ENCODE data around the gene ANKS1B. TPM values are rescaled to one million over a fixed set of nuclear protein-coding genes. Genes with fewer than 3 reads are reported as not detected.

The ANKS1B gene
- total and polyA plus RNA-seq, 9 donors: 1.4 to 5.6 (median 2.7) TPM

DNA sequence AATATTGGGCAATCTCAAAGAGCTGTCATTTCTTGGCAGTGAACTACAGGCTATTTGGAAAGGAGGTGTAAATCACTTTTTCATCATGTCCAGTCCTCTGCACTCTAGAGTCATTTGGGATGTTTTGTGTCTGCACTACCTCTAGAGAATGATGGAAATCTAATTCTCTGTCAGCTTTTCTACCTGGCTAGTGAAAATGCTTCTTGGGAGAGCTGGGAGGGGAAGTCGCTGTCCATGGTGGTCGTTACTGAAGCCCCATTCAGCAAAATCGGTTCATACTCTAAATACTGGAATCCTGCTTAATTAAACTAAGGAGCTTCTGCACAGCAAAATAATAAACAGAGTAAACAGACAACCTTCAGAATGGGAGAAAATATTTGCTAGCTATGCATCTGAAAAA, 1087.8 kb downstream of the ANKS1B start:
- peaks cover 22% of the 10 kb centered on the region for H3K27me3 ChIP-seq (ENCODE audit: control insufficient read depth, insufficient read depth, low read length)

GRCh38 chr12:98895086-98895651, 1089.6 kb downstream of the ANKS1B start:
- under 1% methylated on average over 51 of the region's 60 CpGs for WGBS (ENCODE audit: insufficient coverage)
- H3K4me1 ChIP-seq (ENCODE audit: control insufficient read depth, insufficient read depth, low read length): peaks cover 10% of the 10 kb centered on the region
- peaks cover 24% of the 10 kb centered on the region for H3K27me3 ChIP-seq (ENCODE audit: control insufficient read depth, insufficient read depth, low read length)
- no peak for DNase-seq
- H3K4me3 ChIP-seq (ENCODE audit: low read length): no peak overlapping the region
- H3K27ac ChIP-seq (ENCODE audit: low read length): no peak overlapping the region
- H3K36me3 ChIP-seq (ENCODE audit: control insufficient read depth, insufficient read depth, low read length): no peaks in the 10 kb centered on the region
- H3K9me3 ChIP-seq (replicated peaks; ENCODE audit: control insufficient read depth, low read depth, low read length): no peaks in the 10 kb centered on the region

More for the DNA sequence above, 1087.8 kb downstream of the ANKS1B start:
- WGBS (ENCODE audit: insufficient coverage): no CpG with 5 or more reads among the region's 3 CpGs
- no peaks in the 10 kb centered on the region for H3K36me3 ChIP-seq (ENCODE audit: control insufficient read depth, insufficient read depth, low read length)
- H3K4me1 ChIP-seq (ENCODE audit: control insufficient read depth, insufficient read depth, low read length): peaks cover 10% of the 10 kb centered on the region
- H3K4me3 ChIP-seq (ENCODE audit: low read length): no peak overlapping the region
- H3K9me3 ChIP-seq (replicated peaks; ENCODE audit: control insufficient read depth, low read depth, low read length): no peaks in the 10 kb centered on the region
- peak; percentile 25 for DNase-seq
- H3K27ac ChIP-seq (ENCODE audit: low read length): no peak overlapping the region

DNA sequence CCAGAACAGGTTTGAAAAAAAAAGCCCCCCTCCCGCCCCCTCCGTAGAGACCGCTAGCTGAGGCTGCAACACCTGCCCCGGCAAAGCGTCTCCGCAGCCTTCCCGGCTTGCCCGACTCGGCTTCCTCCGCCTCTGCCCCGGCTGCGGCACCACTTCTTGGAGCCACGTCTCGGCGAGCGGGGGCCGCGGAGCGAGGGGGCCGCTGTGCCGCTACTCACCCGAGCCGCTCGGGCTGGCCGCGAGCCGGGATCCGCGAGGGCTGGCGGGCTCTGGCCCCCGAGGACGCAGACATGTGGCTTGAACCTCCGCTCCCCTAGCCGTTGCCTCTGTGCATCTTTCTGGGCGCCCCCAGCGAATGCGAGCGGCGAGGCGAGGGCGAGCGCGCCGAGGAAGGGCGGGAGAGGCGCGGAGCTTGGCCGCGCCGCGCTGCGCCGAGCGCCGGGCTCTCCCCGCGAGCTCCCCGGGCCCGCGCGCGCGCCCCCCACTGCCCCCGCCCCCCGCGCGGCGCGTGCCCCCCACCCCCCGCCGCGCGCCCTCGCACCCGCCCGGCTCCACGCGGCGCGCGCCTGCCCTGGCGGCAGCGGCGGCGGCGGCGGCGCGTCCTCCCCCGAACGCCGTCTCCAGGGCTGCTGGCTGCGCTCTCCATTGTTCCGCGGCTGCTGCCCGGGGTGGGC, 1090.2 kb downstream of the ANKS1B start:
- H3K27ac ChIP-seq (ENCODE audit: low read length): no peak overlapping the region
- H3K9me3 ChIP-seq (replicated peaks; ENCODE audit: control insufficient read depth, low read depth, low read length): no peaks in the 10 kb centered on the region
- peaks cover 10% of the 10 kb centered on the region for H3K4me1 ChIP-seq (ENCODE audit: control insufficient read depth, insufficient read depth, low read length)
- H3K36me3 ChIP-seq (ENCODE audit: control insufficient read depth, insufficient read depth, low read length): no peaks in the 10 kb centered on the region
- H3K4me3 ChIP-seq (ENCODE audit: low read length): peak overlapping the region; percentile 16
- DNase-seq: peak; percentile 29
- WGBS (ENCODE audit: insufficient coverage): 0% methylated on average over 84 of the region's 96 CpGs
- H3K27me3 ChIP-seq (ENCODE audit: control insufficient read depth, insufficient read depth, low read length): peaks cover 24% of the 10 kb centered on the region

DNA sequence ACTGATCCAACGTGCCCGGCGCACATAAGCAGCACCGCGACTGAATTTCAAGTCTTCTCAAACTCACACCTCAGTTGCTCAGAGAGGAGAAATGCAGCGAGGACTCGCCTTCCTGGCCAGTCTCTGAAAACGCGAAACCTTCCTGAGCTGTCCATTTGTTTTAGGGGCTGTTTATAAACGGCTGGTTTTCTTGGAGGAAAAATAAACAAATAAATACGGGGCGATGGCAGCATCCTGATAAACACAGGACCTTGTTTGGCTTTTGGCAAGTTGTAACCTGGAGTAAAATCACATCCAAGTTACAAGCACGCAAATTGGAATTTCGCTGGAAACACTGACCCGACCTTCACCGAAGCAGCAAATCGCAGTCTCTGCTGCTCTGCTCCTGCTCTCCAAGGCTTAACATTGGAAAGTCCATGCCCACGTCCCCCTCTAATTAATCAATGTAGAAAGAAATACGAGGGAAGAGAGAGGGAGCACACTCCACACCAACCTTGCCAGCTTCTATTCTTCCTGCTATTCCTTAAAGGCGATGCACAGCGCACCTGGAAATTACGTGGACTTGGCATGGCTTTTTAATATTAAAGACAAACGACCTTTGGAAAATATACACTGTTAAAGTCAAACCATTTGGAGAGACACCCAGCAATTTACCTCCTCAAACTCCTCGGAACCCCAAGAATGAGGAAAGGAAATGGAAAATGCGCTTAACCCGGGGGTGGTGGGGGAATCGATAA, 1090.9 kb downstream of the ANKS1B start:
- Histone ChIP-seq H3K9me3 (replicated peaks; ENCODE audit: control insufficient read depth, low read depth, low read length) (no peaks in the 10 kb centered on the region), H3K4me1 (ENCODE audit: control insufficient read depth, insufficient read depth, low read length) (peaks cover 10% of the 10 kb centered on the region), H3K4me3 (ENCODE audit: low read length) (no peak overlapping the region), H3K36me3 (ENCODE audit: control insufficient read depth, insufficient read depth, low read length) (no peaks in the 10 kb centered on the region), H3K27ac (ENCODE audit: low read length) (no peak overlapping the region), H3K27me3 (ENCODE audit: control insufficient read depth, insufficient read depth, low read length) (peaks cover 26% of the 10 kb centered on the region)
- 4% methylated on average over 9 of the region's 27 CpGs for WGBS (ENCODE audit: insufficient coverage)
- DNase-seq: peak; percentile 4

DNA sequence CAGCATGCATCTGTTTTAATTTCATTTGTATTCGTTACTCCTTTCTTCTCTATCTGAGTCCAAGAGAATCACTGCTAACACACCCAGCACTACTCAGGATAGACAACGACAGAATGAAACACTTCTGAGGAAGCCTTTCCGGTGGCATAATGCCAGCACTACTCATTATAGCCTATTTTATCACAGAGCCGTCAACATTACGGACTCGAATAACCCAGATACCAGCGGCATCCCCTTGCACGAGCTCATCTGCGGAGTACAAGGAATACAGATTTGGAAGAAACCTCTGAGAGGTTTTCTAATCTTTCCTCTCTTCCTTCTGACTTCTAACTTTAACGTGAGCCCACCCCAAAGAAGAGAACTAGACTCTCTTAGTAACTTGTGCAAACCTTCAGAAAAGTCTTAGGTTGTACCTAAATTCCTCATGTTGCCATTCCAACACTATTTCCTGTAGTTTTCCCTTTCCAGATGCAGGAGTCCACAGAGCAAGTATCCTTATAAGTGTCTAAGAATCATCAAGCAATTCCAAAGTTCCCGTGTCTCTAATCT, 1091.5 kb downstream of the ANKS1B start:
- 16% methylated on average over 11 of the region's 11 CpGs for WGBS (ENCODE audit: insufficient coverage)
- no peaks in the 10 kb centered on the region for H3K9me3 ChIP-seq (replicated peaks; ENCODE audit: control insufficient read depth, low read depth, low read length)
- H3K27me3 ChIP-seq (ENCODE audit: control insufficient read depth, insufficient read depth, low read length): peaks cover 30% of the 10 kb centered on the region
- peaks cover 10% of the 10 kb centered on the region for H3K4me1 ChIP-seq (ENCODE audit: control insufficient read depth, insufficient read depth, low read length)
- no peak overlapping the region for H3K27ac ChIP-seq (ENCODE audit: low read length)
- no peaks in the 10 kb centered on the region for H3K36me3 ChIP-seq (ENCODE audit: control insufficient read depth, insufficient read depth, low read length)
- DNase-seq: no peak
- no peak overlapping the region for H3K4me3 ChIP-seq (ENCODE audit: low read length)

- no peak overlapping the region for H3K4me3 ChIP-seq (ENCODE audit: low read length)
- WGBS (ENCODE audit: insufficient coverage): no CpG with 5 or more reads among the region's 2 CpGs
- H3K27ac ChIP-seq (ENCODE audit: low read length): no peak overlapping the region
- no peak for DNase-seq
- no peaks in the 10 kb centered on the region for H3K36me3 ChIP-seq (ENCODE audit: control insufficient read depth, insufficient read depth, low read length)
- H3K27me3 ChIP-seq (ENCODE audit: control insufficient read depth, insufficient read depth, low read length): peaks cover 8% of the 10 kb centered on the region
- H3K9me3 ChIP-seq (replicated peaks; ENCODE audit: control insufficient read depth, low read depth, low read length): no peaks in the 10 kb centered on the region
- H3K4me1 ChIP-seq (ENCODE audit: control insufficient read depth, insufficient read depth, low read length): no peaks in the 10 kb centered on the region
These were observed 1099.0 kb downstream of the ANKS1B start for GRCh38 chr12:98885778-98886177.

DNA sequence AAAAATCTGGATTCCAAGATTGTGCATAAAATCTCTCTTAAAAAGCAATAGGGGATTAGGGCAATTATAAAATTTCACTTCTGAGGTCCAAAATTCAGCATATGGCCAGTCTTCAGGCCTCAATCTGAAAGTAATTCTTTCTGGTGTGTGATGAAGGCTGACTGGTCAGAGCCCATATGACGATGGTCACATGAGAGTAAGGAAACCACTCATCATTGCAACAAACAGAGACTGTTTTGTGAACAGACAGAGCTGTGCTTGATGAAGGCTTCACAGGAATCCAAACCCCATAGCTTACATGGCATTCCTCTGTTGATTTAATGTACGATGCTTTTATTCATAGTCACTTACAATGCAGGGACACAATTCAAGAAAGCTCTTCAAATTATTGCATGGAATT, 1101.5 kb downstream of the ANKS1B start:
- no peaks in the 10 kb centered on the region for H3K36me3 ChIP-seq (ENCODE audit: control insufficient read depth, insufficient read depth, low read length)

DNA sequence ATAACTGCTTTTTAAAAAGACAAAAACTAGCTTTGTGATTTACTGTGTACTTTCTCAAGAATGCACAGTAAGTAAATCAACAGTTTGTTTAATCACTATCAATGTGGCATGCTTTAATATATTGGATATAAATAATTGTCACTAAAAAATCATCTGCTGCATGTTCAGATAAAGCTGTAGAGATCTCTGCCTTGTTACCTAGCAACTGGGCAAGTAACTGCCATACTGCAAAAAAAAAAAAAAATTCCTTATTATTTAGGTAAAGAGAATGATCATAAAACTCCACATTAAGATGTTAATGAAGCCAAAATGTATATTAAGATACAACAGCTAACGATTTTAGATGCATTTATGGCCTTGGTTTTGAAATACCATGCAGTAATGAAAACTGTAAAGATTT, 1102.2 kb downstream of the ANKS1B start:
- H3K27ac ChIP-seq (ENCODE audit: low read length): no peak overlapping the region
- H3K4me3 ChIP-seq (ENCODE audit: low read length): no peak overlapping the region
- H3K4me1 ChIP-seq (ENCODE audit: control insufficient read depth, insufficient read depth, low read length): no peaks in the 10 kb centered on the region
- H3K27me3 ChIP-seq (ENCODE audit: control insufficient read depth, insufficient read depth, low read length): no peaks in the 10 kb centered on the region
- no CpG with 5 or more reads among the region's 1 CpG for WGBS (ENCODE audit: insufficient coverage)
- no peak for DNase-seq
- H3K36me3 ChIP-seq (ENCODE audit: control insufficient read depth, insufficient read depth, low read length): no peaks in the 10 kb centered on the region
- H3K9me3 ChIP-seq (replicated peaks; ENCODE audit: control insufficient read depth, low read depth, low read length): no peaks in the 10 kb centered on the region

More for the DNA sequence above, 1101.5 kb downstream of the ANKS1B start:
- no peaks in the 10 kb centered on the region for H3K9me3 ChIP-seq (replicated peaks; ENCODE audit: control insufficient read depth, low read depth, low read length)
- no peak overlapping the region for H3K27ac ChIP-seq (ENCODE audit: low read length)
- no peaks in the 10 kb centered on the region for H3K27me3 ChIP-seq (ENCODE audit: control insufficient read depth, insufficient read depth, low read length)
- WGBS (ENCODE audit: insufficient coverage): no CpG with 5 or more reads among the region's 2 CpGs
- DNase-seq: no peak
- no peaks in the 10 kb centered on the region for H3K4me1 ChIP-seq (ENCODE audit: control insufficient read depth, insufficient read depth, low read length)
- H3K4me3 ChIP-seq (ENCODE audit: low read length): no peak overlapping the region

DNA sequence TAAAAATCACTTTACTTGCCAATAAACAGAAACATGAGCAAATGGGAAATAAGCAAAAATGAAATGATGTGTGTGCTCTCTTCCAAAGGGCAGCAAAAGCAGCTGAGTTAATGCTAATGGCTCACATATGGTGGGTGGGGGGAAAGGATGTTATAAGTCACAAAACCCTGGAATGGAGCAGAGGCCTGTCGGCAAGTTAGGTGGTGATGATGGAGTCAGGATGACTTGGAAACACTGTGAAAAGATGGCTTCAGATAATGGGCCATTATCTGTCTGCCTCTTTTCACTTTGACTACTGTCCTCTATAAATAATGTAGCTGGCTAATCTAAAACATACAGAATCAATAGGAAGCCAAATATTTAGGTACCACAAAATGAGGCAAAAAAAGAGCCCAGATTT, 1111.0 kb downstream of the ANKS1B start:
- 40% methylated on average over 1 of the region's 1 CpG for WGBS (ENCODE audit: insufficient coverage)
- no peaks in the 10 kb centered on the region for H3K4me1 ChIP-seq (ENCODE audit: control insufficient read depth, insufficient read depth, low read length)
- H3K9me3 ChIP-seq (replicated peaks; ENCODE audit: control insufficient read depth, low read depth, low read length): no peaks in the 10 kb centered on the region
- H3K27me3 ChIP-seq (ENCODE audit: control insufficient read depth, insufficient read depth, low read length): no peaks in the 10 kb centered on the region
- H3K36me3 ChIP-seq (ENCODE audit: control insufficient read depth, insufficient read depth, low read length): no peaks in the 10 kb centered on the region
- no peak overlapping the region for H3K27ac ChIP-seq (ENCODE audit: low read length)
- peak; percentile 63 for DNase-seq
- no peak overlapping the region for H3K4me3 ChIP-seq (ENCODE audit: low read length)

- Histone ChIP-seq H3K9me3 (replicated peaks; ENCODE audit: control insufficient read depth, low read depth, low read length) (no peaks in the 10 kb centered on the region), H3K36me3 (ENCODE audit: control insufficient read depth, insufficient read depth, low read length) (no peaks in the 10 kb centered on the region), H3K27me3 (ENCODE audit: control insufficient read depth, insufficient read depth, low read length) (no peaks in the 10 kb centered on the region), H3K27ac (ENCODE audit: low read length) (no peak overlapping the region), H3K4me1 (ENCODE audit: control insufficient read depth, insufficient read depth, low read length) (no peaks in the 10 kb centered on the region), H3K4me3 (ENCODE audit: low read length) (no peak overlapping the region)
- peak; percentile 2 for DNase-seq
- 21% methylated on average over 3 of the region's 6 CpGs for whole genome bisulfite sequencing (ENCODE audit: insufficient coverage)
These were observed 1114.2 kb downstream of the ANKS1B start for GRCh38 chr12:98870504-98870903.

Measured in muscle of leg (tissue), 11 donors.